Common myeloid progenitor, CD34-positive (primary cell): ENCODE data around the gene NOTUM.
A peak's percentile ranks its signal among the peaks of the same experiment; 100 is the strongest.

ENCODE experiments used
- CTCF ChIA-PET: fragments of 350-600 bp; sonication (Branson Sonifier 250); formaldehyde crosslinking; loops from one replicate; lab custom pipeline; 2021; ENCODE audit warnings: antibody characterized with exemption; lab: Charles Lee
- POLR2A ChIA-PET: fragments of 350-600 bp; sonication (Branson Sonifier 250); formaldehyde crosslinking; loops from one replicate; lab custom pipeline; 2021; ENCODE audit warnings: antibody characterized with exemption; lab: Charles Lee
- DNase-seq, 3 donors: peaks; one replicate each; pipeline versions ENCODE4 v3.0.0 to v3.0.0-alpha.2; 2013
- H3K27ac ChIP-seq, 2 experiments: 1 replicate in 1 of 2; 2 replicates in 1 of 2; pipeline ENCODE4 v1.7.0; 2013; ENCODE audit warnings: inconsistent platforms in 2 of 2, low read length in 2 of 2, mild to moderate bottlenecking in 2 of 2, low read depth in 1 of 2, moderate library complexity in 1 of 2; ENCODE audit not compliant: severe bottlenecking in 2 of 2, insufficient read depth in 1 of 2, poor library complexity in 1 of 2
- H3K27me3 ChIP-seq, 5 experiments: replicated peaks in 2 of 5; 1 replicate in 3 of 5; 2 replicates in 2 of 5; pipeline versions ENCODE4 v1.6.1 to v1.7.0; 2013; ENCODE audit warnings: low read length in 4 of 5, mild to moderate bottlenecking in 2 of 5, moderate library complexity in 2 of 5, inconsistent platforms in 1 of 5; ENCODE audit not compliant: insufficient read depth in 5 of 5, control insufficient read depth in 4 of 5
- H3K36me3 ChIP-seq, 4 experiments: 1 replicate in 2 of 4; 2 replicates in 2 of 4; pipeline versions ENCODE4 v1.6.1 to v1.7.0; 2013; ENCODE audit warnings: low read length in 3 of 4, control low read depth in 1 of 4, mild to moderate bottlenecking in 1 of 4; ENCODE audit not compliant: control insufficient read depth in 4 of 4, insufficient read depth in 4 of 4
- H3K4me1 ChIP-seq, 4 experiments: 1 replicate in 3 of 4; 2 replicates in 1 of 4; pipeline versions ENCODE4 v1.6.1 to v1.7.1; 2013; ENCODE audit warnings: low read length in 3 of 4, mild to moderate bottlenecking in 3 of 4, control low read depth in 1 of 4, inconsistent platforms in 1 of 4, moderate library complexity in 1 of 4; ENCODE audit not compliant: control insufficient read depth in 4 of 4, insufficient read depth in 4 of 4; ENCODE audit errors: control extremely low read depth in 1 of 4
- H3K4me3 ChIP-seq, 7 experiments: 1 replicate in 4 of 7; 2 replicates in 3 of 7; pipeline versions ENCODE4 v1.5.1 to v1.7.0; 2013; ENCODE audit warnings: mild to moderate bottlenecking in 7 of 7, low read length in 6 of 7, moderate library complexity in 6 of 7, inconsistent platforms in 2 of 7, low read depth in 2 of 7, control low read depth in 1 of 7; ENCODE audit not compliant: insufficient read depth in 4 of 7, control insufficient read depth in 1 of 7; ENCODE audit errors: extremely low read depth in 1 of 7
- H3K9me3 ChIP-seq, 5 experiments: 1 replicate in 4 of 5; 2 replicates in 1 of 5; pipeline versions ENCODE4 v1.6.1 to v1.7.1; 2013; ENCODE audit warnings: low read length in 4 of 5, mild to moderate bottlenecking in 2 of 5, inconsistent platforms in 1 of 5, low read depth in 1 of 5, moderate library complexity in 1 of 5; ENCODE audit not compliant: control insufficient read depth in 4 of 5, insufficient read depth in 2 of 5; ENCODE audit errors: control extremely low read depth in 1 of 5
- WGBS: methylation state at CpG from one replicate; pipeline ENCODE4 v1.1.5; 2013; ENCODE audit not compliant: insufficient coverage; 5-methylcytosine and 5-hydroxymethylcytosine counted together

NOTUM gene

DNA sequence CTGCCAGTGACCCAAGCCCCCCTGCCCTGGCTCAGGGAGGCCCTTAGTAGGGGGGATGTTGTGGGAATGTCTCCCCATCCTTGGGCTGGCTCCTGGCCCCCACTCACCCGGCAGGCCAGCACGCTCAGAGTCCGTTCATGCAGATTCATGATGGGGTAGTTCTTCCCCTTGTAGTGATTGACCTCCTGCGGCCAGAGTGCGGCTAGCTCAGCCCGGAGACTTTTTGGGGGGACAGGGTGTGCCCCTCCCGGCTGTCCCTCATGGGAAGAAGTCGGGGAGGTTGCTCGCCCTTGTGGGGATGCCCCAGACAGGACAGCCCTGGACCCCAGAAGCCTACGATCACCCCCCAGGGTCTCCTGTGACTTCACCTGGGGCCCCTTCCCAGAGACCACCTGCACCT, 55.0 kb downstream of the NOTUM start:
- no peak overlapping the region for H3K27ac ChIP-seq
- no peak overlapping the region for H3K4me3 ChIP-seq
- H3K27me3 ChIP-seq: peaks cover 0 to 27% (median 7%) of the 10 kb centered on the region in 5 experiments
- H3K4me1 ChIP-seq: peaks cover 0 to 25% (median 21%) of the 10 kb centered on the region in 4 experiments
- H3K9me3 ChIP-seq: no peaks in the 10 kb centered on the region
- ChIA-PET CTCF (interaction anchor here (1.2 to 1.9 kb wide), 2 partner anchors 19 to 37 kb away, joined by 4 read pairs; no protein-coding TSS in a partner anchor), POLR2A (no interaction called here)
- WGBS: 98% methylated on average over 9 of the region's 10 CpGs
- peaks cover 3 to 66% (median 19%) of the 10 kb centered on the region in 4 experiments for H3K36me3 ChIP-seq
- no peak for DNase-seq

DNA sequence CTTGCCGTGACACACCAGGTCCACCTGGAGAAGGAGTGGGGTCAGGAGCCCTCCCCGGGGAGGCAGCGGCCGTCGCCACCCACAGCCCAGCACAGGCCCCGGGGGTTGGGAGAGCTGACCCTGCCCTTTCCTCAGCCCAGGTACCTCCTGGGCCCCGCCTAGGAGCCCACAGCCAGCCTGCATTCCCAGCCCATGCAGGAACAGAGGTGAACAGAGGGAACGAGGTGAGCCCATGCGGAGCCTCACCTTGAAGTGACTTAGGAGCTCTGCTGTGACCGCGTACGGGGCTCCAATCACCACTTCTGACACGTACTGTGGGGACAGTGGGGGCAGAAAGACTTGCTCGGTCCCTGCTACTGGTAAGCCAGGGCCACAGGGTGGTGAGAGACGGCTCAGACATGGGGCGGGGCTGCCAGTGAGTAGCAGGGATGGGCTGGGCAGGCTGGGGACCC, 55.5 kb downstream of the NOTUM start:
- Histone ChIP-seq H3K9me3 (no peaks in the 10 kb centered on the region), H3K4me1 (peaks cover 0 to 21% (median 17%) of the 10 kb centered on the region in 4 experiments), H3K36me3 (peaks cover 3 to 68% (median 20%) of the 10 kb centered on the region in 4 experiments), H3K27me3 (peaks cover 0 to 32% (median 7%) of the 10 kb centered on the region in 5 experiments), H3K27ac (no peak overlapping the region), H3K4me3 (no peak overlapping the region)
- WGBS: 94% methylated on average over 14 of the region's 16 CpGs
- DNase-seq: no peak
- POLR2A ChIA-PET: no interaction called here
- CTCF ChIA-PET: interaction anchor here (1.9 kb wide), 1 partner anchor 19 kb away, joined by 4 read pairs; no protein-coding TSS in a partner anchor

DNA sequence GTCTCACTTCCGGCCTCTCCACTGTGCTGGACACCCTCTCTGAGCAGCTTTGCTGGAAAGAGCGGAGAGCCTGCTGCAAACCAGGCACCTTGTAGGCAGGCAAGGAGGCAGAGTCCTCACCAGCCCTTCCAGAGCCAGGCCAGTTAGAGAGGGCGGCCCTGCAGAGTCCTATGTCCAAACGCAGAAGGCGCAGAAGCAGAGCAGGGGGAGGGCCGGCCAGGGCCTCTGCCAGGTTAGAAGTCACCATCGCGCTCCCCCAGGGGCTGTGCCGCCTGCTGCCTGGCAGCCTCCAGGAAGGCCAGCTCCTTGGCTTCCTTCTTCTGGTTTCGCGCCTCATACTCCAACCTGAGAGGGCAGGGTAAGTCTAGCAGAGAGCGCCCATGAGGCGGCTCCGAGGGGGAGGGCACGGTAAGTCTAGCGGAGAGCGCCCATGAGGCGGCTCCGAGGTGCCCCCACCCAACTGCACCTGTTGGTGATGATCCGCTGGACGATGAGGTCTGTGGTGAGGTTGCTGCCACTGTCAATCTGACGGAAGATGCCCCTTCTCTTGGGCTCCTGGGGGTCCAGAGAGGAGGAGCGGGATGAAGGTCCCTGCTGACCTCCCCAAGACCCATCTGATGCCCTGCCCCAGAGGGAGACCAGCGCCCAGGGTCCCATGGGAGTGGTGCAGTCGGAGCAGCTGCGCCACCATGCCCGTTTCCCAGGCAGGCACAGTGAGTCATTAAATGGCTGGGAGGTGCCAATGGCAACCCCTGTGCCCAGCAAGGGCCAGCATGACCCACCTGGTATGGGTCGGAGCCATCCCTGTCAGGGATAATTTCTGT, 56.2 kb downstream of the NOTUM start:
- ChIA-PET CTCF (no interaction called here), POLR2A (no interaction called here)
- Histone ChIP-seq H3K4me1 (peaks cover 0 to 16% (median 11%) of the 10 kb centered on the region in 4 experiments), H3K4me3 (no peak overlapping the region), H3K27ac (no peak overlapping the region), H3K36me3 (peaks cover 3 to 75% (median 22%) of the 10 kb centered on the region in 4 experiments), H3K27me3 (peaks cover 0 to 34% (median 7%) of the 10 kb centered on the region in 5 experiments), H3K9me3 (no peaks in the 10 kb centered on the region)
- WGBS: 95% methylated on average over 24 of the region's 28 CpGs
- DNase-seq: no peak

DNA sequence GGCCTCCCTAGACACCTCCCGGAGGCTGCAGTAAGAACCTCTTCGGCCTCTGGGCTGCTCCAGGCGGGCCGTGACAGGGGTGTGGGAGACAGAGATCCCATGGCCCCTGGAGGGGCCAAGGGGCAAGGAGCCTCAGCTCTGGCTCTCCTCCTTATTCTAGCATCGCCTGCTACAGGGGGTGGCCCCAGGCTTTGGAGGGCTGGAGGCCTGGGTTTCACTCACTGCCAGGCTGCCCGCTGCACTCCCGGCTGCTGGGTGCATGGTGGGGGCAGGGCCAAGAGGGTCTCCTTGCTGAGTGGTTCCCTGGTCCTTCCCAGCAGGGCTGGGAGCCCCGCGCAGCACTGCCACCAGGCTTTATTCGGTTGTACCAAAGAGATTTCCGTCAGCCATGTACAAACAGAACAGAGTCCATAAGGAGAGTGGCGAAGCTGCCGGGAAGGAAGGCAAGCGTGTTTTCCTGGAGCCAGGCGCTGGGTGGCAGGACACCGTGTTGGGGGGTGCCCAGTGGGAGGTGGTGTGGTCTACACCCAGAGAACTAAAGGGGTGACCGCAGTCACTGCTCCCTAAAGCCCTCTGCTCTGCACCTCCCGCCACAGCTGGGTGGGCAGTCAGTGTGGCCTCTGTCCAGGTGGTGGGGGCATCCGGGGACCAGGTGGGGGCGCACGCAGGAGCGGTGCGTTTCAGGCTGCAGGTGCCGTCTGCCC, 56.9 kb downstream of the NOTUM start:
- ChIA-PET CTCF (no interaction called here), POLR2A (no interaction called here)
- Histone ChIP-seq H3K27ac (no peak overlapping the region), H3K9me3 (no peaks in the 10 kb centered on the region), H3K36me3 (peaks cover 5 to 76% (median 27%) of the 10 kb centered on the region in 4 experiments), H3K4me3 (no peak overlapping the region), H3K27me3 (peaks cover 0 to 34% (median 7%) of the 10 kb centered on the region in 5 experiments), H3K4me1 (peaks cover 0 to 16% (median 8%) of the 10 kb centered on the region in 4 experiments)
- DNase-seq: no peak
- 97% methylated on average over 15 of the region's 24 CpGs for WGBS

DNA sequence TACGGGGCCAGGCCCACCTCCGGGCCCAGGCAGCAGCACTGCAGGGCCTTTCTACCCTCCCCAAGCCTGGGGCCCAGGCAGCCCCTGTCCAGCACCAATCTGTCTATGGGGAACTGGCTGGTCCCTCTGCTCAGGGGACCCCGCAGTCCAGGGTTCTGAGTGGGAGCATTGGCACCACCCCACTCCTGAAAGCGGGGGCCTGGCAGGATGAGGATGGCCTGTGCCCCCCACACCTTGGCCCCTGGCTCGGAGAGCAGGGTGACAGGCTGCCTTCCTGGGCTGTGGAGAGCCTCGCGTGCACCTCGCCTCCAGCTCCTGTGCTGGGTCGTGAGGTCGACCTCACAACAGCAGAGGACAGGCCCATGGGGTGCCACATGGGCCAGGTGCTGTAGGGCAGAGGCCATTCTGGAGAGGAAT, 57.6 kb downstream of the NOTUM start:
- H3K36me3 ChIP-seq: peaks cover 8 to 76% (median 30%) of the 10 kb centered on the region in 4 experiments
- H3K9me3 ChIP-seq: no peaks in the 10 kb centered on the region
- H3K27me3 ChIP-seq: peaks cover 0 to 34% (median 7%) of the 10 kb centered on the region in 5 experiments
- ChIA-PET POLR2A (no interaction called here), CTCF (no interaction called here)
- DNase-seq: no peak
- no peak overlapping the region for H3K27ac ChIP-seq
- WGBS: 99% methylated on average over 7 of the region's 10 CpGs
- no peak overlapping the region for H3K4me3 ChIP-seq
- peaks cover 0 to 16% (median 8%) of the 10 kb centered on the region in 4 experiments for H3K4me1 ChIP-seq

DNA sequence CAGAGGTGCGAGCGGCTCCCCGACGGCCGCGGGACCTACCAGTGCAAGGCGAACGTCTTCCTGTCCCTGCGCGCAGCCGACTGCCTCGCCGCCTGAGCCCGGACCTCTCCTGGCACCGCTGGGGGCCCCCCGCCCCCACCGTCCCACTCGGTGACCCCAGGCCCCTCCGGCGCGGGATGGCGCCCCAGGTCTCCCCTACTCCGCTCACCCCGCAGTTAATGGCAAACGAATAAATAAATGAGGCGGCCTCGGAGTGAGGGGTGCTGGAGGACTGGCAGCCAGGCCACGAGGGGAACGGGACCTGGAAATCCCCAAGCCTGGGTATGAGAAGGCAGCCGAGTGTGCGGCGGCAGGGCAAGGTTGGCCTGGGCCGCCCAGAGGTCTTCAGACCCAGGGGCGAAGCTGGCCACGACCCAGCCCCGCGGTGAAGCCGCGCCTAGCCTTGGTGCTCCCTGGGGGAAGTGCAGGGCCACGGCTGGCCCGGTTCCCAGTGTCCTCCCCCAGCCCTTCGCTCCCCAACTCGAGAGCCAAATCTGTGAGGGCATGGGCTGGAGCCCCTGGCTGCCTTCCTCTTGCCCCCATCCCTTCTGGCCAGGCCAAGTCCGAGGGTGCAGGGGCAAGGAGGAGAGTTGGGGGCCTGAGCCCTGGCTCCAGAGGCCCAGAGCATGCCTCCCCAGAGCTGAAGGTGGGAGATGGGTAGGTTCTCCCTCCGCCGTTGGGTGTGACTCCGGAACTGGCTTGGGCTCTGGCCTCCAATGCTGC, 58.2 kb downstream of the NOTUM start:
- Histone ChIP-seq H3K27ac (no peak overlapping the region), H3K4me3 (peak overlapping the region in 1 of 7 experiments; percentile 26), H3K36me3 (peaks cover 10 to 76% (median 30%) of the 10 kb centered on the region in 4 experiments), H3K4me1 (peaks cover 0 to 16% (median 8%) of the 10 kb centered on the region in 4 experiments), H3K27me3 (peaks cover 0 to 34% (median 7%) of the 10 kb centered on the region in 5 experiments), H3K9me3 (no peaks in the 10 kb centered on the region)
- 36% methylated on average over 46 of the region's 47 CpGs for WGBS
- ChIA-PET POLR2A (interaction anchor here (0.6 kb wide), 1 partner anchor 432 kb away, joined by 3 read pairs; no protein-coding TSS in a partner anchor), CTCF (no interaction called here)
- peak in 2 of 3 donors; percentile 31 to 41 for DNase-seq
